WTC11 (cell line): Measurements from ENCODE around the gene CALM3.

Experiments
- ESRRA ChIP-seq: sonication (generic); formaldehyde crosslinking; IDR thresholded peaks from 2 replicates; pipeline ENCODE4 v1.8.1; 2022; ENCODE audit warnings: mild to moderate bottlenecking, missing genetic modification reagents, borderline replicate concordance
- KAT7 ChIP-seq: sonication (generic); formaldehyde crosslinking; IDR thresholded peaks from 2 replicates; pipeline ENCODE4 v1.8.1; 2023; ENCODE audit warnings: missing genetic modification reagents, mild to moderate bottlenecking, borderline replicate concordance
- MAX ChIP-seq: sonication (generic); formaldehyde crosslinking; IDR thresholded peaks from 2 replicates; pipeline ENCODE4 v1.8.0; 2022; ENCODE audit warnings: mild to moderate bottlenecking, missing genetic modification reagents
- NFYB ChIP-seq: sonication (generic); formaldehyde crosslinking; conservative IDR thresholded peaks from 2 replicates; pipeline ENCODE4 v1.8.0; 2022; ENCODE audit warnings: low read depth, missing genetic modification reagents
- TEAD4 ChIP-seq: sonication (generic); formaldehyde crosslinking; IDR thresholded peaks from 2 replicates; pipeline ENCODE4 v1.8.0; 2022; ENCODE audit warnings: mild to moderate bottlenecking, missing genetic modification reagents
- TF ChIP-seq, protein P1 (sequence below): fragments of 200-600 bp; IDR thresholded peaks from 2 replicates; pipeline ENCODE4 v1.8.0; 2022; ENCODE audit warnings: antibody characterized with exemption

DNA sequence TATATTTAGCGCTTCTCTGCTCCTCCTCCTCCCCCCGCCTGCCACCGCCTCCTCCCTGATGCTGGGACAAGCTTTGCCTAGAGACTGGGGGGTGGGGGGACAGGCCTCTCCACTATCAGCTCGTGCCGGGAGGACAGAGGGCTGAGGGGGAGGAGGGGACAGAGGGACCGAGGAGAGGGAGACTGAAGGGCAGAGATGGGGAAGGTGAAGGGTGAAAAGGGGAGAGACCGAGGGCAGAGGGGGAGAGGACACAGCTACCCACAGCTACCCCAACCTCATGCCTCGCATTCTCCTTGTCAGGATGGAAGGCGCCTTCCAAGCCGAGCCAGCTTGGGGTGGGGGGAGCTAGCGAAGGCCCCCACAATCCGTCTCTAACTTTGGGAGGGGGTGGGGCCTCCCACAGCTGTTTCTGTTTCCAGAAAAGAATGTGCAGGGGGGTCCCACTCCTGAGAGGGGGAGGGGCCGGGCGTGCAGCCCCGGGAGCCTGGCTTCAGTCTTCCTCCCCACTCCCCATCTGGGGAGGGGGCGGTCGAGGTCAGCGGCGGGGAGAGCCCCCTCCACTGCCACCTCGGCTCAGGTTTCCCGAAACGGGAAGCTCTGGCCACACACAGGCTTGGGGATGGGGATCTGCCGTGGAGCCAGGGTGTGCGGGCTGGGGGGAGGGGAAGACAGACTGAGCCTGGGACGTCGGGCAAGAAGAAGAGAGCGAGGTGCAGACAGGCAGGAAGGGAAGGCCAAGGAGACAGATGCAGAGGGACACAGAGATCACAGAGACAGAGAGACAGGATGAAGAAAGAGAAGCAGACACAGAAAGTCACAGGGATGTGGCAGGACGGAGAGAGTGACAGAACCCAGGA lies 58.2 kb downstream of the CALM3 start:
- TF ChIP-seq NFYB (no peak), TEAD4 (CRISPR knock-in tag) (no peak), MAX (no peak), KAT7 (no peak), ESRRA (CRISPR knock-in tag) (no peak)
- TF ChIP-seq, protein P1, sequence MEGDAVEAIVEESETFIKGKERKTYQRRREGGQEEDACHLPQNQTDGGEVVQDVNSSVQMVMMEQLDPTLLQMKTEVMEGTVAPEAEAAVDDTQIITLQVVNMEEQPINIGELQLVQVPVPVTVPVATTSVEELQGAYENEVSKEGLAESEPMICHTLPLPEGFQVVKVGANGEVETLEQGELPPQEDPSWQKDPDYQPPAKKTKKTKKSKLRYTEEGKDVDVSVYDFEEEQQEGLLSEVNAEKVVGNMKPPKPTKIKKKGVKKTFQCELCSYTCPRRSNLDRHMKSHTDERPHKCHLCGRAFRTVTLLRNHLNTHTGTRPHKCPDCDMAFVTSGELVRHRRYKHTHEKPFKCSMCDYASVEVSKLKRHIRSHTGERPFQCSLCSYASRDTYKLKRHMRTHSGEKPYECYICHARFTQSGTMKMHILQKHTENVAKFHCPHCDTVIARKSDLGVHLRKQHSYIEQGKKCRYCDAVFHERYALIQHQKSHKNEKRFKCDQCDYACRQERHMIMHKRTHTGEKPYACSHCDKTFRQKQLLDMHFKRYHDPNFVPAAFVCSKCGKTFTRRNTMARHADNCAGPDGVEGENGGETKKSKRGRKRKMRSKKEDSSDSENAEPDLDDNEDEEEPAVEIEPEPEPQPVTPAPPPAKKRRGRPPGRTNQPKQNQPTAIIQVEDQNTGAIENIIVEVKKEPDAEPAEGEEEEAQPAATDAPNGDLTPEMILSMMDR = no peak
